SK-N-SH treated with all-trans-retinoic acid at 6 μM for 48 hours (cell line): ENCODE results near the gene TEC.

Experiments used
- ATAC-seq: fragments of 200-7000 bp; cut with Tn5 transposase; 3 replicates; pipeline ENCODE4 v1.9.1; 2020; ENCODE audit warnings: mild to moderate bottlenecking, moderate library complexity
- ARNTL ChIP-seq: fragments of 450-650 bp; formaldehyde crosslinking; IDR thresholded peaks from 2 replicates; pipeline ENCODE4 v1.5.0; 2020; ENCODE audit warnings: low read depth, mild to moderate bottlenecking, moderate library complexity, borderline replicate concordance
- BACH2 ChIP-seq: fragments of 250-450 bp; sonication (Bioruptor Pico); IDR thresholded peaks from 2 replicates; pipeline ENCODE4 v1.9.0; 2021; ENCODE audit warnings: mild to moderate bottlenecking, borderline replicate concordance
- CSDC2 ChIP-seq: fragments of 250-450 bp; sonication (Bioruptor Pico); IDR thresholded peaks from 2 replicates; pipeline ENCODE4 v1.5.0; 2020; ENCODE audit warnings: mild to moderate bottlenecking, moderate library complexity
- ESRRG ChIP-seq: fragments of 250-450 bp; sonication (Bioruptor Pico); IDR thresholded peaks from 2 replicates; pipeline ENCODE4 v1.6.1; 2021; ENCODE audit warnings: mild to moderate bottlenecking
- ISL1 ChIP-seq: fragments of 250-450 bp; sonication (Bioruptor Pico); IDR thresholded peaks from 2 replicates; pipeline ENCODE4 v2.1.2; 2022; ENCODE audit warnings: mild to moderate bottlenecking, moderate library complexity
- PPARA ChIP-seq: fragments of 250-450 bp; sonication (Bioruptor Pico); IDR thresholded peaks from 2 replicates; pipeline ENCODE4 v1.5.0; 2020; ENCODE audit warnings: mild to moderate bottlenecking, borderline replicate concordance
- RARB ChIP-seq: fragments of 250-450 bp; sonication (Bioruptor Pico); IDR thresholded peaks from 2 replicates; pipeline ENCODE4 v1.8.0; 2021; ENCODE audit warnings: mild to moderate bottlenecking, moderate library complexity
- SNAI2 ChIP-seq: fragments of 250-450 bp; sonication (Bioruptor Pico); IDR thresholded peaks from 2 replicates; pipeline ENCODE4 v1.5.0; 2020; ENCODE audit warnings: mild to moderate bottlenecking, moderate library complexity
- TOX ChIP-seq: fragments of 250-450 bp; sonication (Bioruptor Pico); IDR thresholded peaks from 2 replicates; pipeline ENCODE4 v1.8.0; 2021; ENCODE audit warnings: mild to moderate bottlenecking, moderate library complexity, borderline replicate concordance
- ZFP3 ChIP-seq: fragments of 250-450 bp; sonication (Bioruptor Pico); IDR thresholded peaks from 2 replicates; pipeline ENCODE4 v1.5.0; 2020; ENCODE audit warnings: mild to moderate bottlenecking, moderate library complexity
- ZFP30 ChIP-seq: fragments of 450-650 bp; formaldehyde crosslinking; IDR thresholded peaks from 2 replicates; pipeline ENCODE4 v1.5.0; 2022; ENCODE audit warnings: mild to moderate bottlenecking, moderate library complexity
- ZNF565 ChIP-seq: fragments of 450-650 bp; formaldehyde crosslinking; conservative IDR thresholded peaks from 2 replicates; pipeline ENCODE4 v1.5.0; 2020; ENCODE audit warnings: low read depth, mild to moderate bottlenecking, moderate library complexity
- ZNF70 ChIP-seq: fragments of 450-650 bp; formaldehyde crosslinking; IDR thresholded peaks from 2 replicates; pipeline ENCODE4 v1.5.0; 2020; ENCODE audit warnings: mild to moderate bottlenecking, moderate library complexity
- ZNF8 ChIP-seq: fragments of 450-650 bp; formaldehyde crosslinking; IDR thresholded peaks from 2 replicates; pipeline ENCODE4 v1.5.0; 2020; ENCODE audit warnings: mild to moderate bottlenecking, moderate library complexity
- TF ChIP-seq, protein P1 (sequence below): fragments of 250-450 bp; sonication (Bioruptor Pico); IDR thresholded peaks from 2 replicates; pipeline ENCODE4 v1.5.0; 2020; ENCODE audit warnings: mild to moderate bottlenecking, moderate library complexity
- TF ChIP-seq, protein P2 (sequence below): fragments of 250-450 bp; sonication (Bioruptor Pico); IDR thresholded peaks from 2 replicates; pipeline ENCODE4 v1.5.1; 2021; ENCODE audit warnings: mild to moderate bottlenecking, moderate library complexity
- TF ChIP-seq, protein P3 (sequence below): fragments of 250-450 bp; sonication (Bioruptor Pico); IDR thresholded peaks from 2 replicates; pipeline ENCODE4 v1.5.1; 2020; ENCODE audit warnings: low read depth, mild to moderate bottlenecking, moderate library complexity
- TF ChIP-seq, protein P4 (sequence below): fragments of 250-450 bp; sonication (Bioruptor Pico); IDR thresholded peaks from 2 replicates; pipeline ENCODE4 v1.8.0; 2020; ENCODE audit warnings: mild to moderate bottlenecking, moderate library complexity, borderline replicate concordance

The TEC gene

DNA sequence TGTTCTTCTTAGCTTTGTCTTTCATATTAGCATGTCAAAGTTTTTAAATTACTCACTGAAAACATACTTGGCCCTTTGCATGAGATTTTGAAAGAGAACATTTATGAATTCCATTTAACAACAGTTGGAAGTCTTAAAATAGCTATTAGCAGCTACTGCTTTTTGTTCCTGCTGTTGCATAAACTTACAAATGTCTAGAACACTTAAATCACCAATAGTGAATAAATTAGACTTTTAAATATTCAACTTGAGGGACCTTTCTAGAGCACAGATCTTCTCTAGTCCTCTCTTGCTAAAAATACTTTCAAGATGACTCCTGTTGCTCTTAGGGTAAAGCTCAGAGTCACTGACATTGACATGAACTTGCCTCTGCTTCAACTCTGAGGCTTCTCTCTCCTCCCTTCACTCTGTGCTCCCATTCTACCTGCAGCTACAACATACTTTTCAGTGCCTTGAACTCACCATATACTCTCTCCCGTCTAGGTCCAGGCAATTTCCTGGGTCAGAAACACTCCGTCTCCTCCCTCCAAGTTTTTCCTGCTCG is 119.7 kb downstream of the TEC start:
- TF ChIP-seq, protein P1, sequence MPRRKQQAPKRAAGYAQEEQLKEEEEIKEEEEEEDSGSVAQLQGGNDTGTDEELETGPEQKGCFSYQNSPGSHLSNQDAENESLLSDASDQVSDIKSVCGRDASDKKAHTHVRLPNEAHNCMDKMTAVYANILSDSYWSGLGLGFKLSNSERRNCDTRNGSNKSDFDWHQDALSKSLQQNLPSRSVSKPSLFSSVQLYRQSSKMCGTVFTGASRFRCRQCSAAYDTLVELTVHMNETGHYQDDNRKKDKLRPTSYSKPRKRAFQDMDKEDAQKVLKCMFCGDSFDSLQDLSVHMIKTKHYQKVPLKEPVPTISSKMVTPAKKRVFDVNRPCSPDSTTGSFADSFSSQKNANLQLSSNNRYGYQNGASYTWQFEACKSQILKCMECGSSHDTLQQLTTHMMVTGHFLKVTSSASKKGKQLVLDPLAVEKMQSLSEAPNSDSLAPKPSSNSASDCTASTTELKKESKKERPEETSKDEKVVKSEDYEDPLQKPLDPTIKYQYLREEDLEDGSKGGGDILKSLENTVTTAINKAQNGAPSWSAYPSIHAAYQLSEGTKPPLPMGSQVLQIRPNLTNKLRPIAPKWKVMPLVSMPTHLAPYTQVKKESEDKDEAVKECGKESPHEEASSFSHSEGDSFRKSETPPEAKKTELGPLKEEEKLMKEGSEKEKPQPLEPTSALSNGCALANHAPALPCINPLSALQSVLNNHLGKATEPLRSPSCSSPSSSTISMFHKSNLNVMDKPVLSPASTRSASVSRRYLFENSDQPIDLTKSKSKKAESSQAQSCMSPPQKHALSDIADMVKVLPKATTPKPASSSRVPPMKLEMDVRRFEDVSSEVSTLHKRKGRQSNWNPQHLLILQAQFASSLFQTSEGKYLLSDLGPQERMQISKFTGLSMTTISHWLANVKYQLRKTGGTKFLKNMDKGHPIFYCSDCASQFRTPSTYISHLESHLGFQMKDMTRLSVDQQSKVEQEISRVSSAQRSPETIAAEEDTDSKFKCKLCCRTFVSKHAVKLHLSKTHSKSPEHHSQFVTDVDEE (CRISPR knock-in tag): no peak
- no peak for TF ChIP-seq CSDC2
- TF ChIP-seq ARNTL (CRISPR knock-in tag): no peak
- TF ChIP-seq SNAI2: no peak
- TF ChIP-seq ISL1 (CRISPR knock-in tag): no peak
- no peak for TF ChIP-seq PPARA (CRISPR knock-in tag)
- TF ChIP-seq, protein P2, sequence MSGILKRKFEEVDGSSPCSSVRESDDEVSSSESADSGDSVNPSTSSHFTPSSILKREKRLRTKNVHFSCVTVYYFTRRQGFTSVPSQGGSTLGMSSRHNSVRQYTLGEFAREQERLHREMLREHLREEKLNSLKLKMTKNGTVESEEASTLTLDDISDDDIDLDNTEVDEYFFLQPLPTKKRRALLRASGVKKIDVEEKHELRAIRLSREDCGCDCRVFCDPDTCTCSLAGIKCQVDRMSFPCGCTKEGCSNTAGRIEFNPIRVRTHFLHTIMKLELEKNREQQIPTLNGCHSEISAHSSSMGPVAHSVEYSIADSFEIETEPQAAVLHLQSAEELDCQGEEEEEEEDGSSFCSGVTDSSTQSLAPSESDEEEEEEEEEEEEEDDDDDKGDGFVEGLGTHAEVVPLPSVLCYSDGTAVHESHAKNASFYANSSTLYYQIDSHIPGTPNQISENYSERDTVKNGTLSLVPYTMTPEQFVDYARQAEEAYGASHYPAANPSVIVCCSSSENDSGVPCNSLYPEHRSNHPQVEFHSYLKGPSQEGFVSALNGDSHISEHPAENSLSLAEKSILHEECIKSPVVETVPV (CRISPR knock-in tag): no peak
- TF ChIP-seq ZNF70 (CRISPR knock-in tag): no peak
- TF ChIP-seq ZFP3 (CRISPR knock-in tag): no peak
- no peak for TF ChIP-seq TOX (CRISPR knock-in tag)
- ATAC-seq: no peak

DNA sequence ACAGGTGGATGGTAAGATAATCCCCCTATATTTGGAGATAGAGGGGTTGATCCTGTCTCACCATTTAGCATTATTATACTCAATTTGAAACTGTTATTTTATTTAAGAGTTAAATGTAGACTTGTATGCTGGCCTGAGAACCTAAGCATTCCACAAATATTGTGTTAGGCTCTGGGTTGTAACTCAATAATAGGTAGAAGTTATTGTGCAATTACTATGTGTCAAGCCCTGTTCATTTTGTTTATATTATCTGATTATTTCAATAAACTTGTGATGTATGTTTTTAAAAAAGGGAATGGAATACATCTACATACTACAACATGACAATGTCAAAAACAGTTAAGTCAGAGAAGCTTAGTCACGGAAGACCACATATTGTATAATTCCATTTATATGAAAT is 122.0 kb downstream of the TEC start:
- ATAC-seq: no peak

More for the DNA sequence above, 122.0 kb downstream of the TEC start:
- no peak for TF ChIP-seq BACH2 (CRISPR knock-in tag)
- TF ChIP-seq, protein P3, sequence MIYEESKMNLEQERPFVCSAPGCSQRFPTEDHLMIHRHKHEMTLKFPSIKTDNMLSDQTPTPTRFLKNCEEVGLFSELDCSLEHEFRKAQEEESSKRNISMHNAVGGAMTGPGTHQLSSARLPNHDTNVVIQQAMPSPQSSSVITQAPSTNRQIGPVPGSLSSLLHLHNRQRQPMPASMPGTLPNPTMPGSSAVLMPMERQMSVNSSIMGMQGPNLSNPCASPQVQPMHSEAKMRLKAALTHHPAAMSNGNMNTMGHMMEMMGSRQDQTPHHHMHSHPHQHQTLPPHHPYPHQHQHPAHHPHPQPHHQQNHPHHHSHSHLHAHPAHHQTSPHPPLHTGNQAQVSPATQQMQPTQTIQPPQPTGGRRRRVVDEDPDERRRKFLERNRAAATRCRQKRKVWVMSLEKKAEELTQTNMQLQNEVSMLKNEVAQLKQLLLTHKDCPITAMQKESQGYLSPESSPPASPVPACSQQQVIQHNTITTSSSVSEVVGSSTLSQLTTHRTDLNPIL (CRISPR knock-in tag): no peak
- no peak for TF ChIP-seq ZNF70 (CRISPR knock-in tag)
- TF ChIP-seq ZNF8: no peak
- TF ChIP-seq RARB (CRISPR knock-in tag): no peak
- TF ChIP-seq ZFP30 (CRISPR knock-in tag): no peak
- no peak for TF ChIP-seq SNAI2
- TF ChIP-seq, protein P1 (CRISPR knock-in tag): no peak
- TF ChIP-seq, protein P4, sequence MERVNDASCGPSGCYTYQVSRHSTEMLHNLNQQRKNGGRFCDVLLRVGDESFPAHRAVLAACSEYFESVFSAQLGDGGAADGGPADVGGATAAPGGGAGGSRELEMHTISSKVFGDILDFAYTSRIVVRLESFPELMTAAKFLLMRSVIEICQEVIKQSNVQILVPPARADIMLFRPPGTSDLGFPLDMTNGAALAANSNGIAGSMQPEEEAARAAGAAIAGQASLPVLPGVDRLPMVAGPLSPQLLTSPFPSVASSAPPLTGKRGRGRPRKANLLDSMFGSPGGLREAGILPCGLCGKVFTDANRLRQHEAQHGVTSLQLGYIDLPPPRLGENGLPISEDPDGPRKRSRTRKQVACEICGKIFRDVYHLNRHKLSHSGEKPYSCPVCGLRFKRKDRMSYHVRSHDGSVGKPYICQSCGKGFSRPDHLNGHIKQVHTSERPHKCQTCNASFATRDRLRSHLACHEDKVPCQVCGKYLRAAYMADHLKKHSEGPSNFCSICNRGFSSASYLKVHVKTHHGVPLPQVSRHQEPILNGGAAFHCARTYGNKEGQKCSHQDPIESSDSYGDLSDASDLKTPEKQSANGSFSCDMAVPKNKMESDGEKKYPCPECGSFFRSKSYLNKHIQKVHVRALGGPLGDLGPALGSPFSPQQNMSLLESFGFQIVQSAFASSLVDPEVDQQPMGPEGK: no peak
- no peak for TF ChIP-seq ZNF565 (CRISPR knock-in tag)
- no peak for TF ChIP-seq ISL1 (CRISPR knock-in tag)
- TF ChIP-seq, protein P2 (CRISPR knock-in tag): no peak
- TF ChIP-seq CSDC2: no peak
- no peak for TF ChIP-seq ESRRG (CRISPR knock-in tag)
- TF ChIP-seq ARNTL (CRISPR knock-in tag): no peak
